ENCODE measurements around the gene S100A7.
"Not testable (repeated sequence)": the region's sequence is repeated elsewhere in the genome, so short reads cannot be mapped to it uniquely, and the experiment has no call there.

Gene S100A7

DNA sequence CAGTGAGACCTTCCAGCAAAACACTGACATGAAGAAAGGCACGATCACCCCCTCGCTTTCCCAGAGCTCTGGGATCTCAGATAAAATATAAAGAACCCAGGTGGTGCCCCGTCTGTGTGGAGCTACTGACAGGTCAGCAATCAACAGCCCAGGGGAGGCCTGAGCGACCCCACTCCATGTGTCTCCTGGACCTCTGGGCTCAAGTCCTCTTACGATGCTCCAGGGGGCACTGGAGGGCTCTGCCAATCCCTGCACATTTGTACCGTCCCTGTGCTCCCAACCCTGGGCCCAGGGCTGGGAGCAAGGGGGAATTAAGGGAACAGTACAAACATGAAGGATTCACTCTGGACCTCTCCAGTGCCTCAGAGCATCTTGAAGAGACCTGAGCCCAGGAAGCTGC is 31.7 kb downstream of the S100A7 start:
- Mint-ChIP-seq H3K9me3 (no peaks in the 10 kb centered on the region), H3K4me3 (no peak overlapping the region), H3K27me3 (peaks cover 44% of the 10 kb centered on the region), H3K27ac (no peak overlapping the region), H3K4me1 (no peaks in the 10 kb centered on the region)
- ATAC-seq: no peak
- no peak for DNase-seq

DNA sequence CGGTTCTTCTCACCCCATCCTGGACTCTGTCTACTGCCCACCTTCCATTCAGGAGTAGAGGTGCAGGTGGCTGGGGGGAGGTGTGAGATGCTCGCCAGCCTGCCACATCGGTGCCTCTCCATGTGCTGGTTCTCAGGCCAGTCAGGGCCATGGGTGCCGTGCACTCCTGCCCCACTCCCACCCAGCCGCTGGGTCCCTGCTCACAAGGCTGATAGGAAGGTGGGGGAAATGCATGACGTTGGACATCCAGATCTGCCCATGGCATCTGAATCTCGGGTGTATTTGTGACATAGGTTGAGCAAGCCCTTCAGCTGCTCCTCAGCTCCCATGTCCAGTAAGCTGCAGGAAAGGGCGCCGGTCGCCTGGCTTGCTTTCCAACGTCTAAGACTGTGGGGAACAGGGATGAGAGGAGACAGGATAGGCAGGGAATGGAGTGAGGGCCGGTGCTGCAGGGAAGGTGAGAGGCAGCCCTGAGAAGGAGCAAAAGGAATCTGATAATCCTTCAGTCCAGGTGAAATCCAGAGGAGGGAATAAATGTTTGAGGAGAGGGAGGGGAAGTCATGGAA is 32.3 kb downstream of the S100A7 start:
- ATAC-seq (no peak), DNase-seq (no peak)
- Mint-ChIP-seq H3K9me3 (no peaks in the 10 kb centered on the region), H3K4me3 (no peak overlapping the region), H3K27me3 (peaks cover 44% of the 10 kb centered on the region), H3K4me1 (no peaks in the 10 kb centered on the region), H3K27ac (no peak overlapping the region)

DNA sequence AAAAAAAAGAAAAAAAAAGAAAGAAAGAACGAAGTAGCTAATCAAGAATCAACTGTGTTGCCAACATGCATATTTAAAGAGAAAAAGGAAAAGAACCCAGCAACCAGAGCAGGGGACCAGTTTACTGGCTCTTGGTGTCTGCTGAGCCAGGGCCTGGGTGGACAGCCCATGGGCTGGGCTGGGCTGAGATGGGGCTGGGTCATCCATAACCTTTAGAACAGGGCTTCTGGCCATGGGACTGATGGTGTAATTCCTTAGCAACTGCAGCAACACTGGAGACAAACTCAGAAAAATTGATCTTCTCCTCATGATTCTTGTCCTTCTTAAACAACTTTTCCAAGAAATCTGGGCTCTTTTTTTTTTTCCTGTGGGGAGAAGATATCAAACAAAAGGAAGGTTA is 33.6 kb downstream of the S100A7 start:
- ATAC-seq: no peak
- no peak for DNase-seq
- Mint-ChIP-seq H3K4me1 (no peaks in the 10 kb centered on the region), H3K27me3 (peaks cover 44% of the 10 kb centered on the region), H3K4me3 (no peak overlapping the region), H3K9me3 (no peaks in the 10 kb centered on the region), H3K27ac (no peak overlapping the region)

DNA sequence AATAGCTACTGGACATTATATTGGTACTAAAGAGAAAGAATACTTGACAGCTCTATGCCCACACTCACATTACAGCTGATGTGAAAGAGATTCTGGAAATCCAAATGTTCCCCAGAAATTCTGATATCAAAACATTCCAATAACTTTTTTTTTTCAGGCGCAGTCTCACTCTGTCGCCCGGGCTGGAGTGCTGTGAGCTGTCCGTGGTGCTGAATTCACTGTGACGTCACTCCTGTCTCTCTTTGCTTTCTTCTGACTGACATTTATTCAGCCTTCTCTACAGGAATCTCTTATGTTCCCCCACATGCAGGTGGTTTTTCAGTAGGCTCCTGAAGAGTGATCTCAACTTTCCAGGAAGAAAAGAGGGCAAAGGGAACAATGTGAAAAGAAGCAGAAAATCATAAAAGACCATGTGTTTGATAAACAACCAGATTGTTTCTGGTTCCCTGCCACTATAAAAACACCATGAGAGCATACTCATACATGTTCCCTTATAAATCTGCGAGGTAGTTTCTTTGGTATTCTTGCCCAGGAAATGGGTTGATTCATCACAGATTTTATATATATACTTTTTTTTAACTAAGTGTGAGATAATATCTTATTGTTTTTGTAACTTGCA is 37.9 kb downstream of the S100A7 start:
- peaks cover 49% of the 10 kb centered on the region for H3K27me3 Mint-ChIP-seq
- H3K27ac Mint-ChIP-seq: peak overlapping the region in 1 of 2 donors; percentile 46
- H3K4me3 Mint-ChIP-seq: no peak overlapping the region
- no peaks in the 10 kb centered on the region for H3K9me3 Mint-ChIP-seq
- ATAC-seq (no peak), DNase-seq (peak; percentile 35 to 41)
- H3K4me1 Mint-ChIP-seq: no peaks in the 10 kb centered on the region

DNA sequence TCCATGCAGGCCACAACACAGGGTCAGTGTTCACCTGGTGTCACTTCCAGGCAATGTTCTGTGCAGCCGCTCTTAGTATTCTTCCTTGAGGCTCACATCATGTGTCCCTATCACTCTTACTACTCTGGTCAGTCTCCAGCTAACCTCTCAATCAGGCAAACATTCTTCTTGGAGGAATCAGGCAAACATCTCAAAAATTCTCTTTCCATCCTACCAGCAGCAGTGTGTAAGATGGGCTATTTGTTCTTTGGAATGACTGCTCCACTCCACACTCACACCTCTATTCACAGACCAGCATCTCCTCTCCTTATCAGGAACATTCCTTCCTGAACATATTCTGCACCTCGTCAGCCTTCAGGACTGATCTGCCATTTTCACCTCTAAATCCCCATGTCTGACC is 40.1 kb downstream of the S100A7 start:
- Mint-ChIP-seq H3K27ac (no peak overlapping the region), H3K4me3 (no peak overlapping the region), H3K27me3 (peaks cover 27% of the 10 kb centered on the region), H3K9me3 (no peaks in the 10 kb centered on the region), H3K4me1 (no peaks in the 10 kb centered on the region)
- no peak for ATAC-seq
- DNase-seq: no peak

DNA sequence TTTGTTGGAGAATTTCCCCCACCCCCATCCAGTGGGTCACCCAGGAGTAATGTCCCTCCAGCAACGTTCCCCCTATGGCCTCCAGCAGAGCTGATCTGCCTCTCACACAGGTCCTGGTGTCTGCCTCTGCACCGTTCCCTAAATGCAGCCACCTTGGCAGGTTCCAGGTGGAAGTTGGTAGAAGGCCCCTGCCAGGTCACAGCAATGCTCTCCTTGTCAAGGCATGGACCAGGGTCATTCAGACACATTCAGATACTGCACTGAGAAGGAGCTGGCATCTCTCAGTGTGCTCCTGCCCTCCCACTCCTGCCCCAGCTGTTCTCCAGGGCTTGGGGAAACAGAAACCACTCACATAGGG is 41.0 kb downstream of the S100A7 start:
- DNase-seq, H3K4me3 Mint-ChIP-seq, H3K4me1 Mint-ChIP-seq, ATAC-seq, H3K27ac Mint-ChIP-seq, H3K9me3 Mint-ChIP-seq: not testable (repeated sequence)
- H3K27me3 Mint-ChIP-seq: peaks cover 20% of the 10 kb centered on the region

DNA sequence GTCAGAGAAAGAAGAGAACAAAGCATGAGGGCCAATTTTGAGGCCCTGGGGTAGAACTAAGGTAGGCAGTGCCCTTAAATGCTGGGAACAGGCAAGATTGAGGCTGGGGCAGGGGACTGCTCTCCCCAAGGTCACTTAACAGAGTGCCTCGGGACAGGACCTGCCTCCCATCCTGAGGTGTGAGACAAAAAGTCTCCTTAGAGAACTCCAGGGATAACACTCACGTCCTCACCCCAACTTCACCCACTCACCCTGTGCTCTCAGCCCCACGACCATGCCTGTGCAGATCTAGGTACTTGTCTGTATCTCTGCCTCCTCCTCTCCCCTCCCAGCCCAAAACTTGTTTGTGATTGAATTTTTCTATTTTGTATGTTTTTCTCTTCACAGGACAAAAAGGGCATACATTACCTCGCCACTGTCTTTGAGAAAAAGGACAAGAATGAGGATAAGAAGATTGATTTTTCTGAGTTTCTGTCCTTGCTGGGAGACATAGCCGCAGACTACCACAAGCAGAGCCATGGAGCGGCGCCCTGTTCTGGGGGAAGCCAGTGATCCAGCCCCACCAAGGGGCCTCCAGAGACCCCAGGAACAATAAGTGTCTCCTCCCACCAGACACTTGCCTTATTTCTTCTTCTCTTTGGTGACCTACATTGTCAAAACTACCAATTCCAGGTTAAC is 41.6 kb downstream of the S100A7 start:
- H3K27me3 Mint-ChIP-seq: peaks cover 20% of the 10 kb centered on the region

DNA sequence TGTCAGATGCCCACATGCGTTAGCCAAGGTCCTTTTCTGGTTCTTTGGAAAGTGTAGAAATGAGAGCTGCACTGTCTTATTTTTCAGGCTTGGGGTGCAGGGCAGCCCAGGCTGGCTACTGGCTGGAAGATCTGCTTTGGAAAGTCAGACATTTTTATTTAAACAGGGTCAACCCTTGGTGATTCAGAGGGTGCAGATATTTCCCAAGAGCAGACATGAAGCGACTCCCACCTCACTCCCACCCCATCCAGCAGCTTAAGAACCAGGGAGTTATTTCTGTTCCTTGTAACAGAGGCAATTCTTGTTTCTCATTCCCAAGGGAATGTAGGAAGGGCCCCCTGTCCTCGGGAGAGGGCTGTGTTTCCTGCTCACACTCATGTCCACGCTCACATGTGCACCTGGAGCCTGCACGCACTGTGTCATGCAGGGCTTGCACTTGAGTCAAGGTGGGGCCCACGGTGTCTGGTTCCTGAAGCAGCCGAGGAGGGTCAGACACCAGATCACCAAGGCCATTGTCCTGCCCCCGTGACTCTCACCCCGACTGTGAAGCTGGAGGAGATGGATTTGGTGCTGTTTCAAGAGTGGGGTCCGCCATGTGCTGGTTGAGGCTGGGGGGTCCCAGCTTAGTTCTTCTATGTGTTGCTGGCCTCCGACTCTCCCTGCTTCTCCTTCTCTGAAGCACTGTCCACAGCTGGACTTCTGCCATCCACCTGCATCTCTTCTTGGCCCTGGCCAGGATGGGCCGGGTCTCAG is 43.1 kb downstream of the S100A7 start:
- H3K4me1 Mint-ChIP-seq: no peaks in the 10 kb centered on the region

More for the DNA sequence above, 41.6 kb downstream of the S100A7 start:
- H3K9me3 Mint-ChIP-seq, H3K4me3 Mint-ChIP-seq, H3K27ac Mint-ChIP-seq, ATAC-seq, H3K4me1 Mint-ChIP-seq, DNase-seq: not testable (repeated sequence)

DNA sequence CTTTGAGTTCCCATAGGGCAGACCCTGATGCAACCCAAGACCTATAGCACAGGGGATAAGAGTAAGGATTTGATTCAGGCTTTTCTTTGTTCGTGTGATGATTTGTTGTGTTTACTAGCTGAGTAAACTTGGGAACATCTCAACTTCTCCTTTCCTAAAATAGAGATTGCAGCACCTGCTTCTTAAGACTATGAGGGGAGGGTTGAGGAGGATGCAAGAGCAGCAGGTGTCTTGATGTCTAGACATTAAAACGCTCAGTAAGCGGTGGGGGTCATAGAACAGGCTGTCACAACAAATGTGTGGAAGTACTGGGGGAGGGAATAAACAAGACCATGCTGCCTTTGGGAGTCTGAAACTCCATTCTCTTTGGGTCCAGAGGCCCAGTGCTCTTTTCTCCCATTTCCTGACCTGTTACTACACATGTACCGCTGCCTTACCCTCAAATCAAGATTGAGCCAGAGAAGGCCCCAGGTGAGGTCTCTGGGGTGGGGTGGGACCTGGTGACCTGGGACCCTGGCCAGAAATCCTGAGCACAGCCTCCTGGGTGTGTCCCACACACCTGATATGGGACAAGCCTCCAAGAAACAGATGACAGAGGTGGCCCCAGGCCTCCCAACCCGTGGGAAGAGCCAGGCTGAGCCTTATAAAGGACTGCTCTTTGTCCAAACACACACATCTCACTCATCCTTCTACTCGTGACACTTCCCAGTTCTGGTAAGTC is 44.4 kb downstream of the S100A7 start, which contains the start of gene S100A7A:
S100A7A (plus strand) TSS at position 671 of the 721 bp plus-strand sequence. CDS start 1,563 bp downstream, outside the sequence.
- H3K4me1 Mint-ChIP-seq: no peaks in the 10 kb centered on the region
- no peak for DNase-seq
- peaks cover 16% of the 10 kb centered on the region for H3K27me3 Mint-ChIP-seq
- ATAC-seq: no peak
- no peak within 1 kb of the TSS for H3K27ac Mint-ChIP-seq
- H3K4me3 Mint-ChIP-seq: no peak within 1 kb of the TSS
- H3K9me3 Mint-ChIP-seq: no peaks in the 10 kb centered on the region

More for the DNA sequence above, 43.1 kb downstream of the S100A7 start:
- H3K4me3 Mint-ChIP-seq: no peak overlapping the region
- no peaks in the 10 kb centered on the region for H3K9me3 Mint-ChIP-seq
- H3K27ac Mint-ChIP-seq: no peak overlapping the region
- ATAC-seq (no peak), DNase-seq (no peak)
- H3K27me3 Mint-ChIP-seq: peaks cover 20% of the 10 kb centered on the region

DNA sequence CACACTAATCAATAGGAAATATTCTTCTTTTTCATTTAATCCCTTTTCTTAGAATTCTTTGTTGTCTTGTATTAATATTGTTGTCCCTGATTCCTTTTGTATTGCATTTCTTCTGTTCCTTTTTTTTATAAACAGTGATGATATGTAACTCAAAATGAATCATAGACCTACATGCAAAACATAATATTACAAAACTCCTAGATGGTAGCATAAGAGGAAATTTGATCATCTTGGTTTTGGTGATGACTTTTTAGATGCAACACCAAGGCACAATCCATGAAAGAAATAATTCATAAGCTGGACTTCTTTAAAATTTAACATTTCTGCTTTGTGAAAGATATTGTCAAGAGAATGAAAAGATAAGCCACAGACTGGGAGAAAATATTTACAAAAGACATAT is 46.5 kb downstream of the S100A7 start:
- H3K27ac Mint-ChIP-seq, H3K4me1 Mint-ChIP-seq, H3K4me3 Mint-ChIP-seq, DNase-seq, ATAC-seq, H3K9me3 Mint-ChIP-seq: not testable (repeated sequence)
- H3K27me3 Mint-ChIP-seq: peaks cover 10% of the 10 kb centered on the region

Data from stimulated activated naive CD8-positive, alpha-beta T cell treated with anti-CD3 and anti-CD28 coated beads, Interleukin-15, amount 100 ng/mL, for 72 hours (primary cell).